Esophagus muscularis mucosa (tissue), 4 donors: ENCODE measurements around the gene SUDS3. TPM values are rescaled to one million over a fixed set of nuclear protein-coding genes. Genes with fewer than 3 reads are reported as not detected.
A peak's percentile ranks its signal among the peaks of the same experiment; 100 is the strongest.

ENCODE experiments used
- DNase-seq: peaks from one replicate; pipeline ENCODE4 v3.0.0-alpha.2; 2017; ENCODE audit errors: extremely low spot score
- H3K27ac ChIP-seq, 4 donors: fragments of 200-600 bp; sonication (generic); replicated peaks in 1 of 4; 1 replicate in 3 of 4; 2 replicates in 1 of 4; pipeline ENCODE4 v1.5.1; 2016 to 2019; ENCODE audit warnings: mild to moderate bottlenecking in 1 of 4
- H3K27me3 ChIP-seq, 4 donors: fragments of 200-600 bp; sonication (generic); one replicate each; pipeline versions ENCODE4 v1.5.1 to v1.6.0; 2016 to 2019
- H3K36me3 ChIP-seq, 4 donors: fragments of 200-600 bp; sonication (generic); one replicate each; pipeline ENCODE4 v1.5.1; 2016 to 2019
- H3K4me1 ChIP-seq, 4 donors: fragments of 200-600 bp; sonication (generic); one replicate each; pipeline ENCODE4 v1.5.1; 2016 to 2019
- H3K4me3 ChIP-seq, 4 donors: fragments of 200-600 bp; sonication (generic); 1 replicate in 2 of 4; 2 replicates in 2 of 4; pipeline ENCODE4 v1.5.1; 2016 to 2019; ENCODE audit warnings: mild to moderate bottlenecking in 4 of 4, moderate library complexity in 1 of 4
- H3K9me3 ChIP-seq, 4 donors: fragments of 200-600 bp; sonication (generic); 1 replicate in 3 of 4; 2 replicates in 1 of 4; pipeline ENCODE4 v1.5.1; 2016 to 2019
- EP300 ChIP-seq: sonication (generic); formaldehyde crosslinking; IDR thresholded peaks from one replicate; pipeline ENCODE4 v1.6.1; 2017; ENCODE audit warnings: antibody characterized with exemption
- POLR2A ChIP-seq: fragments of 450-650 bp; IDR thresholded peaks from one replicate; pipeline ENCODE4 v1.6.1; 2017; ENCODE audit warnings: antibody characterized with exemption, moderate library complexity, mild to moderate bottlenecking, low read depth
- POLR2AphosphoS5 ChIP-seq, 2 donors: sonication (generic); formaldehyde crosslinking; IDR thresholded peaks; one replicate each; pipeline ENCODE4 v1.6.1; 2017; ENCODE audit warnings: antibody characterized with exemption in 2 of 2
- WGBS: methylation state at CpG from one replicate; pipeline ENCODE4 v1.1.5; 2018; 5-methylcytosine and 5-hydroxymethylcytosine counted together
- intact Hi-C: fragments of 100-400 bp; cut with DNase I; formaldehyde crosslinking; loops from one replicate; pipeline ENCODE4 v1.15.1; 2023
- total RNA-seq, 4 donors: library from RNA; depleted of rRNA; stranded (reverse); fragments of >200 nt; gene quantifications; one replicate each; pipeline versions ENCODE4 v1.1.0 to v1.2.1, GENCODE V29; 2016
- TF ChIP-seq, protein P1 (sequence below), 3 experiments: fragments of 200-600 bp in 2 of 3; fragments of 450-650 bp in 1 of 3; sonication (generic) in 2 of 3; IDR thresholded peaks; one replicate each; pipeline ENCODE4 v1.5.1; 2017 to 2019; ENCODE audit warnings: antibody characterized with exemption in 3 of 3, mild to moderate bottlenecking in 2 of 3, moderate library complexity in 1 of 3

SUDS3 gene
- total RNA-seq, 4 donors from 2014 or later = 34.5 to 76.0 (median 62.7) TPM

DNA sequence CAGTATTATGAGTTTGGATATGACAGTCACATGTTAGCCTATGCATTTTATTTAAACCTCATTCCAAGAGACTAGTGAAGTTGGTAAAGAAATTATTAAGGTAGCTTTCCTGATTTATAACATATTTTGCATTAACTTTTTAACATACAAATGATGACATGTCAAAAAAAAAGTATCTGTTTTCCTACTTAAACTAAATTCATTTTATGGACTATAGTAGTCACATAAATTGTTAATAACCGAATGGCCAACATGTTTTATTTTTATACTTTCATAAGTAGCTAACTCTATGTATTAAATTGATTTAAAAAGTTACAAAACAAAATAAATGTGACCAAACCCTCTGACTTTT, 18.4 kb upstream of the SUDS3 start:
- 88% methylated on average over 1 of the region's 1 CpG for WGBS
- peak overlapping the region in 1 of 4 donors; percentile 74 for H3K27ac ChIP-seq

DNA sequence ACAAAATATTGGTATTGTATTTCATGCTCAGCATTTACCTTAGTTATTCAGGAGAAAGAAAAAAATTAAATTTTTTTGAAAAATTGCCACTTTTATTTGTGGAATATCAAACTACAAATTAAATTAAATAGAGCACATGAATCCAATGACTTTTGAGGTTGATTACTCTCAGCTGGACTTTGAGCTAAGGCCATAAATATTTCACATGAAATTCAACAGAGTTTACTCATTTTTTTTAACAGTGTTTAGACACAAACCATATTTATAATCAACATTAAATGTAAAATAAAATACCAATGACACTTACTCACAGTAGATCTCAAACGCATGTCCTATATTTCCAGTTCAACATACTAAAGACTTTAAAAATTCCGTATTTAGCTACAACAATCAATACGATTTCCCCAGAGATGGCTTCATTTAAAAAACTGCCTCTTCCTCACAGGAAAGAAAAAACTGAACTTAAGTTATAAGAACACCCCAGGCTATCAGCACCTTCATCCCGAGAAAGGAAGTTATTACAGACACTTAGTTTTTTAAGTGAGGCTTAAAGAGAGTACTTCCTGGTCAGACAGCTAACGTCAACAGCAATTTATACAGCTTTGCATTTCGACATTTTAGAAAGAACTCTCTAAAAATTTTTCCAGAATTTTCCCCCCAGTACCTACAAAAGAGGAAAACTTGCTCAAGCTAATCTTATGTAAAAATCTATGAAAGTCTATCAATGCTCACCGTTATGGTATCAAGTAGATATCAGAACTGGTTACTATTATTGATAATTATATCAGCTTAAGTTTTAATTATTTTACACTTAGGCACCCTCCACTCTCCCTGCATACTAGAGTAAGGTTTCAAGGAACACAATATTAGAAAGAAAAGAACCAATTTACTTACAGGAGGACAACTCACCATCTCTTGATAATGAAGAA, 17.5 kb upstream of the SUDS3 start:
- no peaks in the 10 kb centered on the region for H3K36me3 ChIP-seq
- intact Hi-C loops = no loop called here
- WGBS = 58% methylated on average over 7 of the region's 7 CpGs
- H3K4me1 ChIP-seq = peaks cover 11 to 23% (median 20%) of the 10 kb centered on the region in 4 donors
- TF ChIP-seq EP300 (no peak), POLR2A (no peak), POLR2AphosphoS5 (IDR thresholded peaks at IDR 0.05) (no peak)
- TF ChIP-seq, protein P1, sequence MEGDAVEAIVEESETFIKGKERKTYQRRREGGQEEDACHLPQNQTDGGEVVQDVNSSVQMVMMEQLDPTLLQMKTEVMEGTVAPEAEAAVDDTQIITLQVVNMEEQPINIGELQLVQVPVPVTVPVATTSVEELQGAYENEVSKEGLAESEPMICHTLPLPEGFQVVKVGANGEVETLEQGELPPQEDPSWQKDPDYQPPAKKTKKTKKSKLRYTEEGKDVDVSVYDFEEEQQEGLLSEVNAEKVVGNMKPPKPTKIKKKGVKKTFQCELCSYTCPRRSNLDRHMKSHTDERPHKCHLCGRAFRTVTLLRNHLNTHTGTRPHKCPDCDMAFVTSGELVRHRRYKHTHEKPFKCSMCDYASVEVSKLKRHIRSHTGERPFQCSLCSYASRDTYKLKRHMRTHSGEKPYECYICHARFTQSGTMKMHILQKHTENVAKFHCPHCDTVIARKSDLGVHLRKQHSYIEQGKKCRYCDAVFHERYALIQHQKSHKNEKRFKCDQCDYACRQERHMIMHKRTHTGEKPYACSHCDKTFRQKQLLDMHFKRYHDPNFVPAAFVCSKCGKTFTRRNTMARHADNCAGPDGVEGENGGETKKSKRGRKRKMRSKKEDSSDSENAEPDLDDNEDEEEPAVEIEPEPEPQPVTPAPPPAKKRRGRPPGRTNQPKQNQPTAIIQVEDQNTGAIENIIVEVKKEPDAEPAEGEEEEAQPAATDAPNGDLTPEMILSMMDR (IDR thresholded peaks at IDR 0.05) = no peak
- no peak overlapping the region for H3K4me3 ChIP-seq
- no peak overlapping the region for H3K27ac ChIP-seq
- DNase-seq = no peak
- H3K27me3 ChIP-seq = no peaks in the 10 kb centered on the region
- no peaks in the 10 kb centered on the region for H3K9me3 ChIP-seq

More for the DNA sequence above, 18.4 kb upstream of the SUDS3 start:
- no peak for DNase-seq
- H3K4me3 ChIP-seq = no peak overlapping the region
- H3K4me1 ChIP-seq = peaks cover 11 to 23% (median 20%) of the 10 kb centered on the region in 4 donors
- H3K27me3 ChIP-seq = no peaks in the 10 kb centered on the region
- intact Hi-C loops = no loop called here
- TF ChIP-seq EP300 (no peak), POLR2AphosphoS5 (IDR thresholded peaks at IDR 0.05) (no peak), POLR2A (no peak)
- TF ChIP-seq, protein P1 (IDR thresholded peaks at IDR 0.05) = no peak
- H3K9me3 ChIP-seq = no peaks in the 10 kb centered on the region
- H3K36me3 ChIP-seq = no peaks in the 10 kb centered on the region

DNA sequence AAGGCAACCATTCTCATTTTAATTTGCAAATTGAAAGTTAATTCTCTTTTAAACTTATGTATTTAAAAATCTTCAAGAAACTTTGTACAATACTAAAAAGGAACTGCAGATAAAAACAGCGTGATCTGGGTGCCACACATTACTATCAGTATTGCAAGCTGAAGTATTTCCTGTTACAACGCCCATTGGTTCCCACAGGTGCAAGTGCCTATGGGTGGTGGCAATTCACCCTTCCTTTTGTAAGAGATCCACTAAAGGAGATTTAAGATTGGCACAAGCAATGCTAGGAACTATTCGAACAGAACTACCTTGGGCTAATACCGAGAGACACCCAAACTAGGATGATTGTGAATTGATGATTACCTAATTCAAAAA, 16.8 kb upstream of the SUDS3 start:
- H3K27ac ChIP-seq = no peak overlapping the region
- intact Hi-C loops = no loop called here
- H3K9me3 ChIP-seq = no peaks in the 10 kb centered on the region
- no peak overlapping the region for H3K4me3 ChIP-seq
- peaks cover 11 to 23% (median 20%) of the 10 kb centered on the region in 4 donors for H3K4me1 ChIP-seq
- WGBS = 91% methylated on average over 4 of the region's 4 CpGs
- no peak for DNase-seq
- H3K27me3 ChIP-seq = no peaks in the 10 kb centered on the region
- H3K36me3 ChIP-seq = no peaks in the 10 kb centered on the region
- TF ChIP-seq EP300 (no peak), POLR2AphosphoS5 (IDR thresholded peaks at IDR 0.05) (no peak), POLR2A (no peak)
- TF ChIP-seq, protein P1 (IDR thresholded peaks at IDR 0.05) = no peak

DNA sequence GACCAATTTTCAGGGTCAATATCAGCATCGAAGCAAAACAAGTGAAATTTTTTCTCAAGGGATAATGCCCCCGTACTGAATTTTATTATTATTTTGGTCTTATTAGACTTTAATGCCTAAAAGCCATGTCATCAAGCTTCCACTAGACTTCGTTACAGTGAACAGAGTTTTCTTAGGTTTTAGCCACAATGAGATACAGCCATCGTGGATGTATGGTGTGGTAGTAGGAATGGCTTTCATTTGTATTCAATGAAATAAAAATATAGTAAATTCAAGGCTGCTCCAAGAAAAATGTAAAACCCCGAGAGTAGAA, 15.3 kb upstream of the SUDS3 start:
- intact Hi-C loops = no loop called here
- Histone ChIP-seq H3K9me3 (no peaks in the 10 kb centered on the region), H3K27ac (no peak overlapping the region), H3K27me3 (no peaks in the 10 kb centered on the region), H3K4me3 (no peak overlapping the region), H3K4me1 (peaks cover 11 to 19% (median 17%) of the 10 kb centered on the region in 4 donors), H3K36me3 (no peaks in the 10 kb centered on the region)
- no peak for TF ChIP-seq POLR2A
- WGBS = 81% methylated on average over 5 of the region's 5 CpGs
- DNase-seq = no peak

DNA sequence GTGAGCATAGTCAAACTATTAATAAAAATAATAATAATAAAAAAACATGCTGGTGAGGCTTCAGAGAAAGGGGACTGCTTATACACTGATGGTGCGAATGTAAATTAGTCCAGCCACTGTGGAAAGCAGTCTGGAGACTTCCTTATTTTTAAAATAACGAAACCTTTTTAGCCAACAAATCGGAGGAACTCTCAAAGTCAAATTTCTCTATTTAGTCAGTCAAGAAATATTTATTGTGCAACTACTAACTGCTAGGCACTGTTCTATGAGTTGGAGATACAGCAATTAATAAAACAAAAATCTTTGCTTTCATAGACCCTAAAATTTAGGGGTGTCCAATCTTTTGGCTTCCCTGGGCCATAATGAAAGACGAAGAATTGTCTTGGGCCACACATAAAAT, 14.5 kb upstream of the SUDS3 start:
- TF ChIP-seq EP300 = no peak
- Histone ChIP-seq H3K9me3 (no peaks in the 10 kb centered on the region), H3K4me3 (no peak overlapping the region), H3K27ac (no peak overlapping the region), H3K27me3 (no peaks in the 10 kb centered on the region), H3K36me3 (no peaks in the 10 kb centered on the region), H3K4me1 (peaks cover 5 to 12% (median 10%) of the 10 kb centered on the region in 4 donors)
- 89% methylated on average over 4 of the region's 4 CpGs for WGBS
- DNase-seq = no peak
- intact Hi-C loops = no loop called here
